Stimulated activated CD4-positive, alpha-beta T cell treated with anti-CD3 and anti-CD28 coated beads, Interleukin-15, amount 100 ng/mL, for 1 hour (primary cell): Measurements from ENCODE around the gene APCDD1L.

Source experiments
- DNase-seq, 2 donors: peaks; one replicate each; pipeline ENCODE4 v3.0.0-alpha.2; 2020; ENCODE audit warnings: low read depth in 1 of 2, low spot score in 1 of 2

The APCDD1L gene

GRCh38 chr20:58467572-58468527, 47.3 kb downstream of the APCDD1L start:
- no peak for DNase-seq

DNA sequence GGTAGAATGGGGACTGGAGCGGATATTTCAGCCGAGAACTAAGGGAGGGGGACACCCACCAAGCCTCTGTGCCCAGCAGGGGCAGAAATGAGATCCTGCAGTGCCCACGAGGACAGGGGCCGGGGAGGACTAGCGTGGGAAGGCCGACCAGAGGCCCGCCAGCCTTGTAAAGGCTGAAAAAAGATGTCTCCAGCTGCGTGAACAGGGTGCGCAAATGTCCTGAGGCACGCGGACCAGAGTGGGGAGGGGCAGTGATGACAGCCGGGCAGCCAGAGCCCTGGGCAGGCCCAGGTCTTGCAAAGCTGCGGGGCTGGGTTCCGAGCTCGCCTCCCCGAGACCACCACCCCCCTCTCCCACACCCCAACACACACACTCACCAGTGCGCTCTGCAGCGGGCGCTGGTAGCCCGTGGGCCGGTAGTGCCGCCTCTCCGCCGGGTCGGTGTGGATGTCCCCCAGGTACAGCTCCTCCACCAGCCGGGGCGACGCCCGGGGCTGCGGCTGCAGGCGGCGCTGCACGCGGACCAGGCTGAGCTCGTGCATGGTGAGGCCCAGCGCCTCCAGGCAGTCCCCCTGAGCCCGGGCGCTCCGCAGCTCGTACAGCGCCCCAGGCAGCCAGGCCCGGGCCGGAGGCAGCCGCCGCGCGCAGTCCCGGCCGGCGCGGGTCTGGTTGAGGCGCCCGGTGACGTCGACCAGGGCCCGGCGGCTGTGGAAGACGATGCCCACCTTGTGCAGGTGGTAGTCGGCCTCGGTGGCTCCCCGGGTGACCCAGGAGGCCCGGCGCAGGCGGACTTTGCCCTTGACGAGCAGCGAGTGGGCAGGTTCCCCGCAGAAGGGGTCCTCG, 48.2 kb downstream of the APCDD1L start:
- no peak for DNase-seq

GRCh38 chr20:58466095-58466708, 49.0 kb downstream of the APCDD1L start:
- no peak for DNase-seq

DNA sequence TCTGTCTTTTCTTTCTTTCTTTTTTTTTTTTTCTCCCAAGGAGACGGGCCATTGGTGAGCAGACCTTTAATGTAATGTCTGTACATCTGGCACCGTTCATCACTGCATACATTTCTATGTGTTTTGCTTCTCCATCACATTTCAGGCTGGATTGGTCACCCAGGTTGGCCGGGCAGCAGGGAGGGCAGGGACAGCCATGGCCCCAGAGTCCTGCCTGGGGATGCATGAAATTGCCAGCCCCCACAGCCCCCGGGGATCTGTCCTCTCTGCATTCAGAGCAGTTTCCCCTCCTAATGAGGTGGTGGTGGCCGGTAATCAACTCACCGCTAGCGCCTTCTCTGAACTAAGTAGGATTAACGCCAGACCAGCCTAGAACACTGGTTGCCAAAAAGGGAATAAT, 50.4 kb downstream of the APCDD1L start:
- DNase-seq = no peak

- DNase-seq = no peak
Measured at GRCh38 chr20:58463256-58463655, 51.9 kb downstream of the APCDD1L start.

- no peak for DNase-seq
Measured at GRCh38 chr20:58461899-58462298, 53.3 kb downstream of the APCDD1L start.

DNA sequence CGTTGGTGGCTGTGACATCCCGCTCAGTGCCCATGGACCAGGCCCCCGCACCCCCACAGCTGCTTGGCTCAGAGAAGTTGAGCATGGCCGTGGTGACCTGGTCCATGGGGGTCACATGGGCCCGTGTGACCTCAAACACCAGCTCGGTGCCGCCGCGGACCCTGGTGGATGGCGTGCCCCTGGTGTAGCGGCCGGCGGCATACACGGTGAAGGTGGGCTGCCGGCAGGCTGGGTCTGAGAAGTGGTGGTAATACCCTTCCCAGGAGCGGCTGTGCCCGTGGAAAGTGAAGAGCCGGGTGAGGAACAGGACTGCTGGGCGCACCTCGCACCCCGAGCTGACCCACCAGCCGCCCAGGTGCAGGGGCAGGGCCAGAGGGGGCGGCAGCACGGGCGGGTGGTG, 54.1 kb downstream of the APCDD1L start:
- DNase-seq = no peak

- no peak for DNase-seq
Measured at GRCh38 chr20:58459058-58459750, 56.0 kb downstream of the APCDD1L start.

DNA sequence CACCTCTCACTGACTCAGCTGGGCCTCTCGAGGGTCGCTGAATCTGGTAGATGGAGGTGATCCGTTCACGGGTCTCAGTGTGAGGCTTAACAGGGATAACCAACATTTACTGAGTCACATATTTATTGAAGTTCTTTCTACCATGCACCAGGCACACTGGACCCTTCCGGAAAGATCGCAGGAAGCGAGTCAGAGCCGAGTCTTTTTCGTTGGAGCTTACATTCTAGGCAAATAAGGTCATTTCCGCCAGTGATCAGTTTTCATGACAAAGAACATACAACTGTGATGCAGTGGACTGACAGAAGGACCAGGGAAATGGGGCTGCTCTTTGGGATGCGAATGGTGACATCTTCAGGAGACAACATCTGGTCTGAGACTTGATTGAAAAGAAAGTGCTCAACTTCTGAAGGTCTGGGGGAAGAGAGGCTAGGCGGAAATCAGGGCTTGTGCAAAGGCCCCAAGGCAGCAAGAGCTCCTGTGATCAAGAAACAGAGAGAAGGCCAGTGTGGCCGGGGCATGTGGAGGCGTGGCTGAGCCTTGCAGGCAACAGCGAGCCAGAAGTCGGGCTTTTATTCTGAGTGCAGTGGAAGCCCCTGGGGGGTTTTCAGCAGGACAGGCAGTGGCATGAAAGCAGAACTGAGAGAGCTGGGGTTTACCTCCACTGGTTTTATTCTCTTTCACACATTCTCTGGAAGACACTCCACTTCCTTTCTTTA, 56.7 kb downstream of the APCDD1L start:
- DNase-seq = no peak

GRCh38 chr20:58457083-58457695, 58.0 kb downstream of the APCDD1L start:
- no peak for DNase-seq

GRCh38 chr20:58454460-58454859, 60.7 kb downstream of the APCDD1L start:
- no peak for DNase-seq

DNA sequence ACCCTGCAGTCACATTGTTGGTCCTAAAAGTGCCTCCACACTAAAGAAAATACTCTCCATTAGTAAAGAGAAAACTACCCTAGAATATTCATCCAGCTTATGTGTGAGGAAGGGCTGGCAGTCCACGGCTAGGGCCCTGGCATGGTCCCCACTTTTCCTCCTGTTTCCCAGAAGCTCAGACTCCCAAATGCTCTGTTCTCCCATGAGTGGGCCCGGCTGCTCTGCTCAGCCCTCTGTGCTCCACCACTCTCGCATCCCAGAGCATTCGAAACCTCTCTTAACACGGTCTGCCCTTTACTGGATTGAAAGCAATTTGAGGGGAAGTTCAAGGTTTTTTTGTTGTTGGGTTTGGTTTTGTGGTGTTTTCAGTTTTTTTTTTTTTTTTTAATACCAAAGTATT, 61.8 kb downstream of the APCDD1L start:
- DNase-seq = no peak

- no peak for DNase-seq
Measured at GRCh38 chr20:58452667-58453255, 62.4 kb downstream of the APCDD1L start.

GRCh38 chr20:58450254-58450653, 64.9 kb downstream of the APCDD1L start:
- DNase-seq = no peak

DNA sequence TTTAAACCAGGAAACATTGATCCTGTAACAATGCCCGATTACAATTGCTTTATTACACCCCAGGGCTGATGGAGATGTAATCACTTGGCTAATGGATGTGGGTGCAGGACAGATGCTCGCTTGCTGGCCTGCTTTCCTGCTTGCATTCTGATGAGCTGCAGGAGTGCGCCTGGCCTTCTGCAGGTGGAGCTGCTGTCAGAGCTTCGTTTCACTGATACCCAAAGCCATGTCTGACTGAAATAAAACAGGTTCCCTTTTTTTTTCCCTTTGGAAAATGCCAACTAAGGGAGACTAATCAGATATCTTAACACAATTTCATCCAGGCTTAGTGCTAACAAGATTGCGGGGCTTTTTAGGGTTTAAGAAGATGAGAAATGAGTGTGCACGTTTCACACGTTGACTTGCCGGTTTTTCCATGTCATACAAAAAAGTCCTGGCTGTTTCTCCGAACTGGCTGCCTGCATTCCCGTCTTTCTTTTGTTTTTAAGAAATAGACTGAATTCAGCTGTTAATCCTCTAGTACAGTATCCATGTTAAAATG, 65.4 kb downstream of the APCDD1L start:
- DNase-seq = no peak

DNA sequence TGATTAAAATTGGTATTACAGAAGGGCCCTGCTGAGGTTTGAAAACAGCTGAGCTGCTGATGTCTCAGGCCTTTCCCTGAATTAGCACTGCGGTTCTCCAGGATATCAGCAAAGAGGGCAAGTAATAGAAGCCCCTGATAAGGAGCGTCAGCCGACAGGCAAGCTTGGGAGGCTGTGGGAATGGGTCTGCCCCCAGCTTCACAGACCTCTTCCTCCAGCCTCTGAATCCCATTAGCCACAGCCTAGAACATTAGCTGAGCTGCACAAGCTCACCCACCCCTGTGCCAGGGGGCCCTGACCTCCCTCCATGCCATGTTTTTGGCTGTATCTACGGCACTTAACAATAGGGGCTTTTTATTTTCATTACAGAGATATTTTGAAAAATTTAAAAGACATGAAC, 66.2 kb downstream of the APCDD1L start:
- DNase-seq = no peak

GRCh38 chr20:58447511-58448391, 67.4 kb downstream of the APCDD1L start:
- peak; percentile 11 to 12 for DNase-seq

DNA sequence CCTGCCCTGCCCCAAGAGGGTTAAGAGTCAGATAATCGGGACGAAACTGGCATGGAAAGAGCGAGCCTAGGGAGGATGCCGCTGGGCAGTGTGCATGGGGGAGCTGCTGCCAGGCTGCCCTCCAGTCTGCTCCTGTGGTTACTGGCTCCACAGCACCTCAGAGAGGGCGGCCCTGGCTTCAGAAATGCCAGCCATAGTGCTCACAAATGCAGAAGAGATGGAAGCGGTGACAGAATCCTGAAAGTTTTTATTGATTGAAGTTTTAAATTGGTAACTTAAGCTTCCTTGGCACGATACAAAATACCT, 68.3 kb downstream of the APCDD1L start:
- no peak for DNase-seq
